DMS 273 treated with DMSO at 0.1 percent for 48 hours (cell line): ENCODE data around the gene MBL2.

Experiments
- DNase-seq: peaks from one replicate; lab custom pipeline; 2025; lab: John Stamatoyannopoulos, UW

MBL2 gene

GRCh38 chr10:52740155-52740549, 32.4 kb downstream of the MBL2 start:
- no peak for DNase-seq

GRCh38 chr10:52739380-52740154, 33.0 kb downstream of the MBL2 start:
- DNase-seq: no peak

GRCh38 chr10:52738951-52739350, 33.6 kb downstream of the MBL2 start:
- no peak for DNase-seq

GRCh38 chr10:52729271-52730104, 43.1 kb downstream of the MBL2 start:
- DNase-seq: no peak

GRCh38 chr10:52720018-52720417, 52.6 kb downstream of the MBL2 start:
- no peak for DNase-seq
